Measurements from ENCODE around the gene RPP30.

RPP30 gene

GRCh38 chr10:90944749-90945148, 73.0 kb downstream of the RPP30 start:
- no peak for DNase-seq (ENCODE audit: low read depth in 2 of 2)

GRCh38 chr10:90945491-90946070, 73.8 kb downstream of the RPP30 start:
- no peak for DNase-seq (ENCODE audit: low read depth in 2 of 2)

- no peak for DNase-seq (ENCODE audit: low read depth in 2 of 2)
Measured at GRCh38 chr10:90947030-90947960, 75.5 kb downstream of the RPP30 start.

Data from activated CD8-positive, alpha-beta memory T cell treated with anti-CD3 and anti-CD28 coated beads for 4 hours (primary cell).